GM08714 (cell line): Measurements from ENCODE around the gene UBE4A.
"Not testable (repeated sequence)": the region's sequence is repeated elsewhere in the genome, so short reads cannot be mapped to it uniquely, and the experiment has no call there.

ENCODE experiments used
- H3K4me3 ChIP-seq: fragments of 200-500 bp; sonication (Bioruptor generic); 2 replicates; pipeline ENCODE4 v1.5.1; 2014; ENCODE audit warnings: mild to moderate bottlenecking, low read length, inconsistent platforms
- ZNF274 ChIP-seq: IDR thresholded peaks from 2 replicates; pipeline ENCODE4 v1.6.1; 2012; ENCODE audit warnings: mild to moderate bottlenecking, low read depth, low read length

Gene UBE4A

GRCh38 chr11:118410055-118410745, 50.8 kb downstream of the UBE4A start:
- TF ChIP-seq ZNF274, result no peak
- H3K4me3 ChIP-seq, result no peak overlapping the region

GRCh38 chr11:118411530-118411929, 52.1 kb downstream of the UBE4A start:
- TF ChIP-seq ZNF274, result no peak

GRCh38 chr11:118412921-118413320, 53.5 kb downstream of the UBE4A start:
- H3K4me3 ChIP-seq, result no peak overlapping the region
- TF ChIP-seq ZNF274, result no peak

More at GRCh38 chr11:118411530-118411929, 52.1 kb downstream of the UBE4A start:
- H3K4me3 ChIP-seq, result no peak overlapping the region

GRCh38 chr11:118415062-118415738, 55.8 kb downstream of the UBE4A start:
- no peak overlapping the region for H3K4me3 ChIP-seq
- TF ChIP-seq ZNF274, result no peak

GRCh38 chr11:118415739-118416068, 56.3 kb downstream of the UBE4A start:
- no peak for TF ChIP-seq ZNF274
- H3K4me3 ChIP-seq, result no peak overlapping the region

GRCh38 chr11:118416900-118417299, 57.5 kb downstream of the UBE4A start:
- H3K4me3 ChIP-seq, result not testable (repeated sequence)

GRCh38 chr11:118417801-118418200, 58.4 kb downstream of the UBE4A start:
- no peak overlapping the region for H3K4me3 ChIP-seq
- no peak for TF ChIP-seq ZNF274

- TF ChIP-seq ZNF274, result no peak
- no peak overlapping the region for H3K4me3 ChIP-seq
Observed at GRCh38 chr11:118418766-118419165, 59.4 kb downstream of the UBE4A start.

- no peak overlapping the region for H3K4me3 ChIP-seq
- TF ChIP-seq ZNF274, result no peak
Observed at GRCh38 chr11:118427707-118428106, 68.3 kb downstream of the UBE4A start.

GRCh38 chr11:118430956-118431355, 71.6 kb downstream of the UBE4A start:
- no peak overlapping the region for H3K4me3 ChIP-seq
- TF ChIP-seq ZNF274, result no peak

- peak overlapping the region; percentile 82; the same call in 1 of the 2 replicates for H3K4me3 ChIP-seq
- no peak for TF ChIP-seq ZNF274
Observed at GRCh38 chr11:118434123-118434552, 74.7 kb downstream of the UBE4A start.

GRCh38 chr11:118434553-118435289, 75.3 kb downstream of the UBE4A start:
- peak overlapping the region; percentile 82; the same call in 1 of the 2 replicates for H3K4me3 ChIP-seq
- TF ChIP-seq ZNF274, result no peak

- no peak for TF ChIP-seq ZNF274
- H3K4me3 ChIP-seq, result peak overlapping the region; percentile 82
Observed at GRCh38 chr11:118435290-118435892, 76.0 kb downstream of the UBE4A start.

GRCh38 chr11:118435893-118436624, 76.7 kb downstream of the UBE4A start, which contains the start of gene KMT2A:
KMT2A (plus strand) TSS chr11:118436492; CDS start chr11:118436513, 21 bp downstream.
- H3K4me3 ChIP-seq, result peak within 1 kb of the TSS; percentile 83
- TF ChIP-seq ZNF274, result no peak
